ENCODE data around the gene ZC3H12A. TPM values are rescaled to one million over a fixed set of nuclear protein-coding genes. Genes with fewer than 3 reads are reported as not detected.

Gene ZC3H12A
- total RNA-seq, 2 donors from 2014 or later, result 12.2 to 31.6 TPM

DNA sequence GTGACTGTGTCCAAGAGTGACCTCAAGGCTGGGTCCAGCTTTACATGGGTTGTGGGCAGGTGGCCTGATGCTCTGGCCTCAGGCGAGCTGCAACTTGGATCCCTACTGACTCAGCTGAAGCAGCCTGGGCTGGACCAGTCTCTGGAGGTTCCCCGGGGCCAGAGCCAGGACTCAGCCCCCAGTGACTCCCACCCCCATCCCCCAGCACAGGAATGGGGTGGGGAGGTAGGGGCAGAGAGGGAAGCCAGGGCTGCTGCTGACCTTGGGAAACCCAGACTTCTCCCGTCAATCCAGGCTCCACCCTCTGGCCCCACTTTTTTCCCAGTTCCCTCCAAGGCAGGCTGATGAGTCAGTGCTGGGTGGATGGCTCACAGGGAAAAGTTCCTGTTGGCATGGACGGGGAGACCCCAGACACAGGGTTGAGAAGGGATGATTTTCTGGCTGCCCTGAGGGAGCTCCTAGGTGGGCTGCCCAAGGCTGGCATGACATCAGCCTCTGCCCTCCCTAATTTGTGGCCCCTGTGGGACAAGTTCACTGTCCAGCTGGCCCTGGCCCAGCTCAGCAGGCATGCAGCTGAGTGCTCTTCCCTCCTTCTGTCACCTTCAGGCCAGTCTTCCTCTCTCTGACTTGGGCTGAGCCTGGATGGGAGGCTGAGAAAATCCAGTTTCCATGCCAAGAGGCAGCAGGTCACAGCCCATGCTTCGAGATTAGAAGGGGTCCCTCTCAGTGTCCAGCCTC is 2.2 kb downstream of the ZC3H12A start:
- Histone ChIP-seq H3K36me3 (replicated peaks in 1 of 2; ENCODE audit: insufficient read depth in 1 of 2, low read depth in 2 of 2) (peaks cover 11 to 12% of the 10 kb centered on the region in 2 donors), H3K27ac (peak overlapping the region; percentile 92 to 97 (median 96)), H3K9me3 (no peaks in the 10 kb centered on the region), H3K4me3 (peak overlapping the region in 1 of 2 donors; percentile 46), H3K4me1 (peaks cover 88% of the 10 kb centered on the region), H3K27me3 (no peaks in the 10 kb centered on the region)
- ATAC-seq (peak; percentile 22), DNase-seq (peak; percentile 67 to 86 (median 80))
- intact Hi-C loops (cut with DNase I), result no loop called here
- TF ChIP-seq POLR2A (IDR thresholded peaks at IDR 0.05), result peak in 2 of 3 donors; percentile 49 to 67
- TF ChIP-seq, protein P1, sequence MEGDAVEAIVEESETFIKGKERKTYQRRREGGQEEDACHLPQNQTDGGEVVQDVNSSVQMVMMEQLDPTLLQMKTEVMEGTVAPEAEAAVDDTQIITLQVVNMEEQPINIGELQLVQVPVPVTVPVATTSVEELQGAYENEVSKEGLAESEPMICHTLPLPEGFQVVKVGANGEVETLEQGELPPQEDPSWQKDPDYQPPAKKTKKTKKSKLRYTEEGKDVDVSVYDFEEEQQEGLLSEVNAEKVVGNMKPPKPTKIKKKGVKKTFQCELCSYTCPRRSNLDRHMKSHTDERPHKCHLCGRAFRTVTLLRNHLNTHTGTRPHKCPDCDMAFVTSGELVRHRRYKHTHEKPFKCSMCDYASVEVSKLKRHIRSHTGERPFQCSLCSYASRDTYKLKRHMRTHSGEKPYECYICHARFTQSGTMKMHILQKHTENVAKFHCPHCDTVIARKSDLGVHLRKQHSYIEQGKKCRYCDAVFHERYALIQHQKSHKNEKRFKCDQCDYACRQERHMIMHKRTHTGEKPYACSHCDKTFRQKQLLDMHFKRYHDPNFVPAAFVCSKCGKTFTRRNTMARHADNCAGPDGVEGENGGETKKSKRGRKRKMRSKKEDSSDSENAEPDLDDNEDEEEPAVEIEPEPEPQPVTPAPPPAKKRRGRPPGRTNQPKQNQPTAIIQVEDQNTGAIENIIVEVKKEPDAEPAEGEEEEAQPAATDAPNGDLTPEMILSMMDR (IDR thresholded peaks at IDR 0.05), result no peak
- WGBS, 2 donors, result 3 to 12% methylated on average over 2 to 5 of the region's 5 CpGs

DNA sequence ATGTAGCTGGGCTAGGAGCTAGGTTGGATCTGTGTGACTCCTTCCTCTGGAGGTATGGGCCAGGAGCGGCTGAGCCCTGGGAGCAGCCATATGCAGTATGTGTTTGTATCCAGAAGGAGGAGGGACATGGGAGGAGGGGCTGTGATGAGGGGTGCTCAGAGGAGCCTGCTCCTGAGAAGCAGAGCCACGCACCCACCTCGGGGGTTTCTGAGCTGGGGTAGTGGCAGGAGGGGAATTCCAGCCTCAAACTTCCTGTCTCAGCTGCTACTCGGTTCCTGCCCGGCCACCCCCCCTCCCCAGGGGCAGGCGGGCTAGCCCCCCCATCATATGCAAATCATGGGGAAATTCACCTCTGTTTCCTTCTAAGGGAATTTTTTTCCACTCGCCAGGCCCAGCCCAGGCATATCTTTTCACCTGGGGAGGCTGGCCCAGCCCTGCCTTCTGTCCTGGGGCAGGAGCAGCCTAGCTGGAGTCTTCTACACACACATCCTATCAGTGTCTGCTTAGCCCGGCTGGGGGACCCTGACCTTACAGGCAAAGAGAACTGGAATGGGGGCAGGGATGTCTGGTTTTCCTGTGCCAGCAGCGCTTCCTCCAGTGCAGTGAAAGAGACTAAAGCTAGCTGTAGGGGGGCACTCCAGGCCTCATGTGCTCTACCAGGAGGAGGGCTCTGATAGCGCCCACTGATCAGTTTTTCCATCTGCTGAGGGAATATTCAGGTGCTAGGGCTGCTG is 3.0 kb downstream of the ZC3H12A start:
- TF ChIP-seq POLR2A (IDR thresholded peaks at IDR 0.05), result peak in 2 of 3 donors; percentile 62 to 76
- TF ChIP-seq, protein P1 (IDR thresholded peaks at IDR 0.05), result no peak
- Histone ChIP-seq H3K36me3 (replicated peaks in 1 of 2; ENCODE audit: insufficient read depth in 1 of 2, low read depth in 2 of 2) (peaks cover 15 to 19% of the 10 kb centered on the region in 2 donors), H3K27me3 (no peaks in the 10 kb centered on the region), H3K4me3 (no peak overlapping the region), H3K4me1 (peaks cover 82% of the 10 kb centered on the region), H3K27ac (peak overlapping the region; percentile 92 to 97 (median 96)), H3K9me3 (no peaks in the 10 kb centered on the region)
- ATAC-seq, result peak; percentile 25
- peak; percentile 73 to 87 (median 77) for DNase-seq
- intact Hi-C loops (cut with DNase I), result no loop called here
- 4 to 29% methylated on average over 3 to 10 of the region's 10 CpGs for WGBS, 2 donors

DNA sequence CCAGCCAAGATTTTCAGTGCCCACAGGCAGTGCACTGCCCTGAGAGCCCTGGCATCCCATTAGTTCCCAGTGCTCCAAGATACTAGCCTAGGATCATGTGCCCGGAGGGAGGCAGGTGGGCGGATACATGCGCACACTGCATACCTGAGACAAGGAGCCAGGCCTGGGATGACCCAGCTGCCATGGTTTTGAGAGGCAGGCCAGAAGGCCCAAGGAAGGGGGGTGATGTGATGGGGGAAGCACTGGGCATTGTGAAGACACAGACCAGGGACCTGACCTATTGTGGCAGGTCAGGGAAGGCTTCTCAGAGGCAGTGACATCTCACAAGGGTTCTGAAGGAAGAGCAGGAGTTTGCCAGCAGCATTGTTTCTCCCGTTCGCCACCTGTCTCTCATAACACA is 3.6 kb downstream of the ZC3H12A start:
- no peak overlapping the region for H3K4me3 ChIP-seq
- intact Hi-C loops (cut with DNase I), result no loop called here
- ATAC-seq (no peak), DNase-seq (peak in 2 of 4 donors; percentile 20 to 30)
- no peaks in the 10 kb centered on the region for H3K27me3 ChIP-seq
- H3K9me3 ChIP-seq, result no peaks in the 10 kb centered on the region
- WGBS, 2 donors, result 70 to 74% methylated on average over 4 to 5 of the region's 5 CpGs
- peak overlapping the region; percentile 92 to 97 (median 96) for H3K27ac ChIP-seq
- TF ChIP-seq, protein P1 (IDR thresholded peaks at IDR 0.05), result no peak
- TF ChIP-seq POLR2A (IDR thresholded peaks at IDR 0.05), result no peak
- peaks cover 82% of the 10 kb centered on the region for H3K4me1 ChIP-seq
- H3K36me3 ChIP-seq (replicated peaks in 1 of 2; ENCODE audit: insufficient read depth in 1 of 2, low read depth in 2 of 2), result peaks cover 20 to 23% of the 10 kb centered on the region in 2 donors

DNA sequence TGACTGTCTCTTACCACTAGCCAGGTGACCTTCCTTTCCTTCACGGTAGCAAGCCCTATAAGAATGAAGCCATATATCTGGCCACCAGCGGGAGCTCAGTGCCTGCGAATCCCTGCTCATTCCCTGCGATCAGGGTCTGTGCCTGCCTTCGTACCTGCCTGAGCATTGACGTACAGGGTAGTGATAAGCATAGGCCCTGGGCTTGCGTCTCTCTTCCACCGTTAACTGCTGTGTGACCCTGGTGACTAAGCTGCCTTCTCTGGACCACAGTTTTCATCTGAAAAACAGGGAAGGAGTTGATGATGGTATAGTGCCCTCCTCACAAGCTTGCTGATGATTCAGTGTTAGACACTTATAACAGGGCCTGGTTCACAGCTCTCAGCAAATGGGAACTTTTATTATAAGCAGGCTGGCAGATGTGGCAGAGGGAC is 4.1 kb downstream of the ZC3H12A start:
- 48 to 52% methylated on average over 8 of the region's 8 CpGs for WGBS, 2 donors

More for the DNA sequence above, 4.1 kb downstream of the ZC3H12A start:
- peak overlapping the region; percentile 92 to 97 (median 96) for H3K27ac ChIP-seq
- DNase-seq (peak in 2 of 4 donors; percentile 21 to 29), ATAC-seq (no peak)
- H3K36me3 ChIP-seq (replicated peaks in 1 of 2; ENCODE audit: insufficient read depth in 1 of 2, low read depth in 2 of 2), result peaks cover 21 to 26% of the 10 kb centered on the region in 2 donors
- TF ChIP-seq POLR2A (IDR thresholded peaks at IDR 0.05), result no peak
- TF ChIP-seq, protein P1 (IDR thresholded peaks at IDR 0.05), result no peak
- no peak overlapping the region for H3K4me3 ChIP-seq
- peaks cover 82% of the 10 kb centered on the region for H3K4me1 ChIP-seq
- H3K27me3 ChIP-seq, result no peaks in the 10 kb centered on the region
- H3K9me3 ChIP-seq, result no peaks in the 10 kb centered on the region
- intact Hi-C loops (cut with DNase I), result no loop called here
